NCI-H2081 (cell line): ENCODE results near the gene TMA7.
A peak's percentile ranks its signal among the peaks of the same experiment; 100 is the strongest.

Experiments
- DNase-seq, 2 experiments: peaks; one replicate each; lab custom pipeline; 2025; lab: John Stamatoyannopoulos, UW

The TMA7 gene

GRCh38 chr3:48423241-48423882, 16.7 kb upstream of the TMA7 start:
- DNase-seq, result no peak

- no peak for DNase-seq
These were observed 16.0 kb upstream of the TMA7 start for GRCh38 chr3:48423883-48424695.

GRCh38 chr3:48425281-48425812, 14.7 kb upstream of the TMA7 start:
- no peak for DNase-seq

GRCh38 chr3:48426401-48426909, 13.6 kb upstream of the TMA7 start:
- no peak for DNase-seq

GRCh38 chr3:48426944-48427629, 13.0 kb upstream of the TMA7 start:
- no peak for DNase-seq

- DNase-seq, result no peak
These were observed 12.5 kb upstream of the TMA7 start for GRCh38 chr3:48427630-48427962.

- no peak for DNase-seq
These were observed 11.9 kb upstream of the TMA7 start for GRCh38 chr3:48428088-48428571.

- peak in 1 of 2 experiments; percentile 50 for DNase-seq
These were observed 11.3 kb upstream of the TMA7 start for GRCh38 chr3:48428572-48429316.

GRCh38 chr3:48429317-48429959, 10.6 kb upstream of the TMA7 start:
- peak; percentile 83 to 87 for DNase-seq

GRCh38 chr3:48429960-48430707, 9.9 kb upstream of the TMA7 start, which contains the start of gene PLXNB1:
Gene PLXNB1 (minus strand): TSS chr3:48430086. CDS start chr3:48424611, 5,475 bp downstream.
- DNase-seq, result peak; percentile 79 to 87

GRCh38 chr3:48430708-48431101, 9.4 kb upstream of the TMA7 start:
- DNase-seq, result no peak

GRCh38 chr3:48431224-48432029, 8.6 kb upstream of the TMA7 start:
- no peak for DNase-seq

GRCh38 chr3:48432411-48433371, 7.4 kb upstream of the TMA7 start:
- DNase-seq, result no peak

- no peak for DNase-seq
These were observed 6.5 kb upstream of the TMA7 start for GRCh38 chr3:48433472-48434118.

GRCh38 chr3:48434591-48435222, 5.3 kb upstream of the TMA7 start:
- DNase-seq, result no peak

- no peak for DNase-seq
These were observed 4.8 kb upstream of the TMA7 start for GRCh38 chr3:48435223-48435595.

GRCh38 chr3:48435774-48436476, 4.1 kb upstream of the TMA7 start:
- DNase-seq, result peak; percentile 63 to 70
